ENCODE results near the gene LYPD5. TPM values are rescaled to one million over a fixed set of nuclear protein-coding genes. Genes with fewer than 3 reads are reported as not detected.

Gene LYPD5
- total RNA-seq, 2 experiments from 2014 or later: 1.9 to 2.0 TPM

GRCh38 chr19:43749898-43750297 lies 52.3 kb downstream of the LYPD5 start:
- POLR2A ChIA-PET: interaction anchor here (1.2 to 1.4 kb wide), 2 partner anchors 29 to 31 kb away, joined by 3 read pairs; partner anchors contain the start of gene KCNN4
- ATAC-seq (ENCODE audit: low read depth) (no peak), DNase-seq (no peak)
- Mint-ChIP-seq H3K27me3 (no peaks in the 10 kb centered on the region), H3K4me3 (no peak overlapping the region), H3K27ac (peak overlapping the region; percentile 46), H3K36me3 (peaks cover 34% of the 10 kb centered on the region), H3K9me3 (no peaks in the 10 kb centered on the region), H3K4me1 (peaks cover 27% of the 10 kb centered on the region)

- DNase-seq: no peak
- Mint-ChIP-seq H3K4me3 (no peak overlapping the region), H3K27ac (no peak overlapping the region), H3K36me3 (peaks cover 39% of the 10 kb centered on the region), H3K4me1 (peaks cover 28% of the 10 kb centered on the region), H3K27me3 (no peaks in the 10 kb centered on the region), H3K9me3 (no peaks in the 10 kb centered on the region)
- no peak for ATAC-seq (ENCODE audit: low read depth)
- POLR2A ChIA-PET: interaction anchor here (1.2 kb wide), 1 partner anchor 30 kb away, joined by 3 read pairs; no protein-coding TSS in a partner anchor
These were observed 53.1 kb downstream of the LYPD5 start for GRCh38 chr19:43749152-43749551.

GRCh38 chr19:43748685-43749084 lies 53.6 kb downstream of the LYPD5 start:
- POLR2A ChIA-PET: no interaction called here
- Mint-ChIP-seq H3K27me3 (no peaks in the 10 kb centered on the region), H3K4me3 (no peak overlapping the region), H3K4me1 (peaks cover 24% of the 10 kb centered on the region), H3K9me3 (no peaks in the 10 kb centered on the region), H3K27ac (no peak overlapping the region), H3K36me3 (peaks cover 42% of the 10 kb centered on the region)
- ATAC-seq (ENCODE audit: low read depth) (no peak), DNase-seq (no peak)

GRCh38 chr19:43748205-43748594 lies 54.0 kb downstream of the LYPD5 start:
- no peak for DNase-seq
- H3K27ac Mint-ChIP-seq: no peak overlapping the region
- H3K36me3 Mint-ChIP-seq: peaks cover 42% of the 10 kb centered on the region
- POLR2A ChIA-PET: no interaction called here
- H3K27me3 Mint-ChIP-seq: no peaks in the 10 kb centered on the region
- no peak for ATAC-seq (ENCODE audit: low read depth)
- H3K4me3 Mint-ChIP-seq: no peak overlapping the region
- H3K4me1 Mint-ChIP-seq: peaks cover 21% of the 10 kb centered on the region
- no peaks in the 10 kb centered on the region for H3K9me3 Mint-ChIP-seq

- peaks cover 46% of the 10 kb centered on the region for H3K36me3 Mint-ChIP-seq
- DNase-seq (no peak), ATAC-seq (ENCODE audit: low read depth) (no peak)
- peaks cover 17% of the 10 kb centered on the region for H3K4me1 Mint-ChIP-seq
- H3K9me3 Mint-ChIP-seq: no peaks in the 10 kb centered on the region
- POLR2A ChIA-PET: no interaction called here
- no peaks in the 10 kb centered on the region for H3K27me3 Mint-ChIP-seq
- H3K27ac Mint-ChIP-seq: peak overlapping the region; percentile 62
- no peak overlapping the region for H3K4me3 Mint-ChIP-seq
These were observed 54.6 kb downstream of the LYPD5 start for GRCh38 chr19:43747557-43748204.

Other genes starting within 250 kb of the LYPD5 start
- 10 to 100 TPM; 40.0 to 43.2 TPM for gene XRCC1, start 226.9 kb downstream of the LYPD5 start, total RNA-seq
- gene PINLYP, start 226.6 kb downstream of the LYPD5 start, total RNA-seq: 10 to 100 TPM; 11.7 to 15.6 TPM
- gene IRGQ, start 206.3 kb downstream of the LYPD5 start, total RNA-seq: 10 to 100 TPM; 12.4 to 13.9 TPM
- gene ZNF576, start 205.9 kb downstream of the LYPD5 start, total RNA-seq: 10 to 100 TPM; 15.3 to 17.8 TPM
- gene SRRM5, start 190.4 kb downstream of the LYPD5 start, total RNA-seq: under 1 TPM; 0.68 to 0.72 TPM
- 10 to 100 TPM; 23.3 to 23.7 TPM for gene ZNF428, start 182.8 kb downstream of the LYPD5 start, total RNA-seq
- under 1 TPM; 0.36 to 0.43 TPM for gene CADM4, start 162.6 kb downstream of the LYPD5 start, total RNA-seq
- 10 to 100 TPM; 12.2 to 12.7 TPM for gene PLAUR, start 132.3 kb downstream of the LYPD5 start, total RNA-seq
- not detected for gene IRGC, start 86.4 kb downstream of the LYPD5 start, total RNA-seq
- gene SMG9, start 47.5 kb downstream of the LYPD5 start, total RNA-seq: 10 to 100 TPM; 48.9 to 49.9 TPM
- gene KCNN4, start 21.5 kb downstream of the LYPD5 start, total RNA-seq: 10 to 100 TPM; 38.3 to 45.4 TPM
- gene ZNF283, start 24.9 kb upstream of the LYPD5 start, total RNA-seq: 10 to 100 TPM; 11.5 TPM
- 1 to 10 TPM; 4.5 to 6.8 TPM for gene ZNF404, start 81.5 kb upstream of the LYPD5 start, total RNA-seq
- gene ZNF45, start 132.8 kb upstream of the LYPD5 start, total RNA-seq: 10 to 100 TPM; 21.0 to 22.4 TPM
- gene ZNF221, start 148.8 kb upstream of the LYPD5 start, total RNA-seq: 1 to 10 TPM; 2.9 to 3.7 TPM
- 10 to 100 TPM; 12.3 to 12.9 TPM for gene ZNF155, start 181.7 kb upstream of the LYPD5 start, total RNA-seq
- 1 to 10 TPM; 9.2 to 9.7 TPM for gene ZNF230, start 200.5 kb upstream of the LYPD5 start, total RNA-seq
- 1 to 10 TPM; 7.8 to 7.9 TPM for gene ZNF222, start 222.9 kb upstream of the LYPD5 start, total RNA-seq
- gene ZNF223, start 249.6 kb upstream of the LYPD5 start, total RNA-seq: 1 to 10 TPM; 2.2 to 3.3 TPM

All from activated naive CD8-positive, alpha-beta T cell treated with anti-CD3 and anti-CD28 coated beads, Interleukin-2, amount 10 ng/mL, durations not matched to agents 7 days and 5 days (primary cell).